Stimulated activated CD8-positive, alpha-beta memory T cell treated with anti-CD3 and anti-CD28 coated beads, Interleukin-15, amount 100 ng/mL, for 24 hours (primary cell): ENCODE measurements around the gene NR5A1.

Experiments
- DNase-seq: peaks from one replicate; pipeline ENCODE4 v3.0.0-alpha.2; 2020; ENCODE audit warnings: low read depth

The NR5A1 gene

DNA sequence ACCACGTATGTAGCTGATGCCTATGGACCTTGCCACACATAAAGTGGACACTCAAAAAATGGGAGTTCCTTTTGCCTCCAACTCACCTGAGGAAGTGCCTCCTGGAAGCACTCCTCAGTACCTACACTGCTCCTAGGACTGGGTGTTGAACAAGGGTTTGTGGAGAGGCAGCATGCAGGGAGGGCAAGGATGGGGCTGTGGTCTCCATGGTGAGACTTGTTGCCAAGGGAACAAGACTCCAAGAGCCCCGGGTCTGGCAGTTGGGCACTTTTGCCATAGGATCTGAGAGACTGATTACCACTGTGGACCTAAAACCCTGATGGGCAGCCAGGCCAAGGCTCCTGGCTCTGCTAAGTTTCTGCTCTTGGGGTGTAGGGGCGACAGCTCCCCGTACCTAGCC, 6.9 kb upstream of the NR5A1 start:
- no peak for DNase-seq

DNA sequence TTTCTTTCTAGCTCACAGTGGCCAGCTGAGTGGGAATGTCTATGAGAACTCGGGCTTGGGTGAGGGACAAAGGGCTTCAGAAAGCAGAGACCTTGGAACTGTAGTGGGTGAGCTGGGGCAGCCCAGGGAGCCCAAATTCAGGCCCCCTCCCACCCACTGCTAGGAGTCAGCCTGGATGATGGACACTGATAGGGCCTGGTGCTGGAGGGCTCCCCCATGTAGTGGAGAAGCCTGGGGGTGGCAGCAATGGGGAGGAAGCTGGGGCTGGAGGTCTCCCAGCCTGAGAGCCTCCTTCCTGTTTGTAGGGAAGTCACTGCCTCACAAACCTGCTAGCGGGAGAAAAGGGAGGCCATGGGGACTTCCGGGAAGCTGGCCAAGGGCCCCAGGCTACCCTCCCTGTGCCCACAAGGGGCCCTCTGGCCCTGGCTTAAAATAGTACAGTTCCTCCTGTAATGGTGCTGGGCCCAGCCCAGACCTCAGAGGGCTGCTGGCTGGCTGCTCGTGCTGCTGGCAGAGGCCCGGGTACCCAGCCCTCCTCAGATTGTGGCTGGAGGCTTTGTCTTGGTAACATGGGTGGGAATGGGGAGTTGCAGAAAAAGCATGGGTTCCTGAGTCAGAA, 6.3 kb upstream of the NR5A1 start:
- DNase-seq: no peak

DNA sequence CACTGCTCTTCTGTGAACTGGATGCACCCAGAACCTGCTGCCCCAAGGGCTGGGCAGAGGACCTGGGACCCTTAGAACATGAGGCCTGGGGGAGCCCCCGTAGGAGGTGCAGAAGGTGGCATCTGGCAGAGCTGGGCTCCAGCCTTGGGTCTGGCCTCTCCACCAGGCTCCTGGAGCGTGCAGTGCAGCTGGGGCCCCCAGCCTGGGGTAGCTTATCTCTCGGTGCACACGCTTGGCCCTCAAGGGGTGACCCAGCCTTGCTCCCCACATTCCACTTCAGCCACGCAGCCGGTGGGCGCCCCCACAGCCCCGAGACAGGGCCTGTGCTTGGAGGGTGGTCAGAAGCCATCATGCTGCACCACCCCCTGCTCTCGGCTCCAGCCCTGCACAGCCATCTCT, 5.6 kb upstream of the NR5A1 start:
- no peak for DNase-seq

DNA sequence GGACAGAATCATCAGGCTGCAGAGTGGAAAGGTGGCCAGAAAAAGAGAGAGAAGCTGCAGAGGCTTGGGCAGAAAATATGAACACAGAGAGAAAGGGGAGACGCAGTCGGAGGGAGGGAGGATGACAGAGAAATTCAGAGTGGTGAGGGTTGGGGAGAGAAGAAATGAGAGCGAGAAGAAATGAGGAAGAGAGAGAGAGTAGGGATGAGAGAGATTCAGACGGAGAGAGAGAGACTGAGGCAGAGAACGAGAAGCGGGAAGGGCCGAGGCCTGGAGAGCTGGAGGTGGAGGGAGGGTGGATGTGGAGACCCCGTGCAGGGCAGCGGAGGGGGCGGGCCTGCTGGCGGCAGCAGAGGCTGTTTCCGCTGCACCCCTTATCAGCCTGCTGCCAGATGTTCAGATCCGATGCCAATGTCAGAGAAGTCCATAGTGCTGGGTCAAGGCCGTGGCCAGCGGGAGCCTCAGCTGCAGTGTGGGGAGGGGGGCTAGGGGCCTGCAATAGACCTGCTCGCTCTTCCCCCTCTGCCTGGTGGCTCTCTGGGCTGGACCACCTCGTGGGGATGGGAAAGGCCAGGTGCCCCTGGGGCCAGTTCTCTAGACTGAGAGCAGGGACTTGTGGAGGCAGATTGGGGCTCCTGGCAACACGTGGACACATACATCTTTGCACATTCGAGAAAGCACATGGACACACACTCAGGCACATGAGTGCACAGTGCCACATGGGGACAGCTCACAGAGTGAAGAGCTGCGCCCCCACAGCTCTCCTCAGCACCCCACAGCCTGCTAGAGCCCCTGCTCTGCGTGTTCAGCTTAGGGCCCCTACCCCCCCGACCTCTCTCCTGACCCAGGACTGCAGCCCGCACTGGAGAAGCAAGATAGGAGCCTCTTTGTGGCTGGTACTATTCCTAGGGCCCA, 4.9 kb upstream of the NR5A1 start:
- no peak for DNase-seq

DNA sequence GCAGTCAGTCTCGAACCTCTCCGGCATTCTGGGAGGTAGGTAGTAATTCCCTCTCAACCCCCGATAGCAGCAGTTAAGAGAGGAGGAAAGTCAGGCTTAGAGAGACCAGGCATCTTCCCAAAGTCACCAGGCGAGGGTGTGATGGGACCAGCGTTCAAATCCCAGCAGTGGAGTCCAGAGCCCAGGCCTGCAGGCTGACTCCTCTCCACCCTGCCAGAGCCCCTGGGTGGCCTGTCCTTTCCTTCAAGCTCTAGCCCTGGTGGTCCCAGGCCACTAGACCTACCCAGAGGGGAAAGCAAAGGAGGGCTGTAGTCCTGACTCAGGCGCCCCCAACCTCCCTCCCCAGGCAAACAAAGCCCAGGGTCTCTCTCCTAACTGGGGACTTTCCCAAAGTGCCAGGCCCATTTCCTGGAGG, 4.2 kb upstream of the NR5A1 start:
- no peak for DNase-seq

DNA sequence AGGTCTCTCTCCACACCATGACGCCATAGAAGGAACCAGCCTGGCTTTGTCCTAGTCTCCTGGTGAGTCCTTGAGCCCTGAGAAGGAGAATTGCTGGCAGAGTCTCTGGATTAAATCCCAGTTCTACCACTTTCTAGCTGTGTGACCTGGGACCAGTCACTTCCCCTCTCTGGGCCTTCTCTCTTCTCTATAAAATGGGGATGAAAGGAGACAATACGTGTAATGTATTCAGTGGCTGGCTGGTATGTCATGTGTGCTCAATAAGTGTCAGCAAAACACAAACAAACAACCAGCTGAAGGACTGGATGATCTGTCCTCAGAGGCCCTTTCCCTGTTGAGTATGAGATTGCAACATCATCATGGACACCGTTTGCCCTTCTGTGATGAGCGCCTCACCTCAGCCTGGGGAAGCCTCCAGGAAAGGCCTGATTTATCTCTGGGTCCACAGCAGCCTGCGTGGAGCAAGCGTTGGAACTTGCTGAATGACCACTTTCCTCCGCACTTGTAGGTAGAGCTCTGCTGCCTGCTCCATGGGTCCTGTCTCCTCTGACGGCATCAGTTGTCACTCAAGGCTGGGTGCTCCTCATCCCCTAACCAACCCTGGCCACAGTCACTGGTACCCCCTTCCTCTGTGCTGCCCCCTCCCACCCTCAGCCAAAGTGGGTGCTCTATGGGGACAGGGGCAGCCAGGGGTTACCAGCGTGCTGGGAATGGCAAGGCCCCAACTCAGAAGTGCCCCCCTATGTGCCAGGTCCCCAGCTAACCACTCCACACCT, 3.6 kb upstream of the NR5A1 start:
- no peak for DNase-seq

DNA sequence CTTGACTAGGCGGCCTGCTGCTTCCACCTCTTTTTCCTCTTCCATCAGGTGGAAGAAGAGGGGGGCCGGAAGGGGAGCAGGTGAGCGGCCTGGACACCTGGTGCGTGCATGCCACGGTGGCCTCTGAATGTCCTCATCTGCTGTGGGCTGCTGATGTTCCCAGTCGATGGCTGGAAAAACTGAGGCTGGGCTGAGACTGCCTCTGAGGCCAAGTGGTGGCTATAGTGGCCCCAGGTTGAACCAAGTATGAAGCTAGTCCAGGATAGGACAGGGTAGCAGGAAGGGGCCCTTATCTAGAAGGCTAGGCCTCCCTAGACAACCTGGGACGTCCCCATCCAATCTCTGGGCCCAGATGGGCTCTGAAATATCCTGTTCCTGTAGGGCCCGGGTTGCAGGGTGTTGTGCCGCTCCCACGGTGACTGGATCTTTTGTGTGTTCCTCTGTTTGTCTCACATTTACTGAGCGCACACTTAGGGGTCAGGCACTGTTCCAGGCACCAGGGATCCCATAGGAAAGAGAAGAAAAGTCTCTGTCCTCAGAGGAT, 753 bp upstream of the NR5A1 start:
- DNase-seq: no peak

DNA sequence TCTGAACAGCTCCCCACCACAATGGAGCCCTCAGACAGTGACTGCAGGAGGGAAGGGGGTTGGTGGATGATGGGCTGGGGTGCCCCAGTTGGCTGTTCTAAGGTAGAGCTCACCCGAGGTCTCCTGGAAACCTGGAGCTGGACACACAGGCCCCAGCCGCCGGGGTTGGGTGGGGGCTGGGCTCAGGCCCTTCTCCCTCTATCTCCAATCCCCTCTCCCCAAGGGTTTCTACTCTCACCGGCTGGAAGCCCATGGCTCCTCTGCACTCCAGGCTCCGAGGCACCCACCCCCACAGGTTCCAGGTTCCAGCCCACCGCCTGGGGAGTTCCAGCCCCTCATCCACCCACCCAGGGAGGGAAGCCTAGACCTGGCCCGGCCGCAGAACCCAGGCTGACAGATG, 766 bp downstream of the NR5A1 start:
- DNase-seq: no peak

DNA sequence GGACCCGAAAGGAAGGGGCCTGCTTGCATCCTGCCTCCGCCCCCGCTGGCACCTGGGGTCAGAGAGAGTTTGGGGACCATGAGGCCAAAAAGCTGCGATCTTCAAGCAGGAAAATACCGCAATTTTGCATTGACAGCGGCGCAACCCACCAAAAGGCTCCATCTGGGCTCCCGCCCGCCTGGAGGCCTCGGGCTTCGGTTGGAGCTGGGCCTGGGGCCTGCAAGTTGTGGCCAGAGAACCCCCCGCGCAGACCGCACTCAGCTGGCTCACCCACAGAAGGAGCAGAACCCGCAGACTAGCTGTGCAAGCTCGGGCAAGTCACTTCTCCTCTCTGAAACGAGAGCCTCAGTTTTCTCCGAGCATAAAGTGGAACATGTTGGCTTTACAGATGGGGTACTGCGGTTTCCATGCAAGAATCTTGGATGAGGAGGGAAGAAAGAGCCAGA, 1.3 kb downstream of the NR5A1 start:
- DNase-seq: no peak

DNA sequence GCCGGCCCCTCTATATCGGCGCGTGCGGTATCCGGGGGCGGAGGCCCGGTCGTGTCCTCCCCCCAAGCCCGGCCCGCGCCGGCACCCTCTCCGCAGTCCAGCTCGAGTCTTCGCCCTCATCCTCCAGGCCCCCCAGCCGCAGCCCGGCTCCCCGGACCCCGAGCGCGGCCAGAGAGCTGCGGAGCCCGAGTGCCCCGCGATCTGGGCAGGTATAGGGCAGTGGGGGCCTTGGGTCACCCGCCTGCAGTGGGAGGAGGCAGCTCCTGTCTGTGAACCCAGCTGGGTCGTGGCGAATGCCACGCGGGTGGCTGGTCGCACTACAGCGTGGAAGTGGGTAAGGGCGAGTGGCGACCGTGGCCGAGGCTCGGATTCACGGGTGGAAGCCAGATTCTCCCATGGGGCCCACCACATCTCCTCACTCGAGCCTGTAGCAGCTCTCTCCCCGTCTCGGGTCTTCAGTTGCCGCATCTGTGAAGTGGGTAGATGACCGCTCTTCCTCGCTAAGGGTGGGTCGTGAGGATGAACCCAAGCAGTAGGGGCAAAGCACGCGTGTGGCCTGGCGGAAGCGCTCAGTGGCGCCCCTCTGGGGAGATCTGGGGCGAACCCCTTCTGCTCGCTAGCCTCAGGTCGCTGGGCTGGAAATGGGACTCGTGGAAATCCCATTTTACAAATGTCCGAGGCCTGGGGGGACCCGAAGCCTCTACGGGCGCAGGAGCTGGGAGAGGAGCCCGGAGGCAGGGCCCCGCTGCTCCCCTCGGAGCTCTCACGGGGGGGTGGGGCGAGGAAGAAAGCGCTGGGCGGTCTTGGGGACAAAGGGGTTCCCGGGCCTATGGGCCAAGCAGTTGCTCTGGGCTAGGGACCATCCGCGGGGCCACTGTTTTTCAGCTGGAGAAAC, 1.9 kb downstream of the NR5A1 start:
- DNase-seq: no peak

DNA sequence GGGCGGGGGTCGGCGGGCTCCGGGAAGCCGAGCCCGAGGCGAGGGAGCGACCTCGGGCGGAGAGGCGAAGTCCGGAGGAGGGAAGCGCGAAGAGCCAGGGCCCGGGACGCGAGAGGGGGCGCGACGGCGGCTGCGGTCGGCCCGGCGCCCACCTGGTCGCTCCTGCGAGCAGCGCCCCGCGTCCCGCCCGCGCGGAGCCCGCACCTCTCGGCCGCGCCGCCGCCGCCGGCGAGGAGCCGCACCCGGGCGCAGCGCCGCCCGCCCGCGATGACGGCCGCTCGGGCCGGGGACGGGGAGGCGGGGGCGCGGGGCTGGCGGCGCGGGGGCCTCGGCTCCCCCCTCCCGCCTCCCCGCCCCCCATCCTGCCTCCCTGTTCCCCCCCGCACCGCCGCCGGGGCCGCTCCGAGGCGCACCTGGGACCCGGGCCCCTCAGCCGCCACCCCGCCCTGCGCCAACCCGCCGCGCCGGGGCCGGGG, 2.6 kb downstream of the NR5A1 start:
- no peak for DNase-seq

DNA sequence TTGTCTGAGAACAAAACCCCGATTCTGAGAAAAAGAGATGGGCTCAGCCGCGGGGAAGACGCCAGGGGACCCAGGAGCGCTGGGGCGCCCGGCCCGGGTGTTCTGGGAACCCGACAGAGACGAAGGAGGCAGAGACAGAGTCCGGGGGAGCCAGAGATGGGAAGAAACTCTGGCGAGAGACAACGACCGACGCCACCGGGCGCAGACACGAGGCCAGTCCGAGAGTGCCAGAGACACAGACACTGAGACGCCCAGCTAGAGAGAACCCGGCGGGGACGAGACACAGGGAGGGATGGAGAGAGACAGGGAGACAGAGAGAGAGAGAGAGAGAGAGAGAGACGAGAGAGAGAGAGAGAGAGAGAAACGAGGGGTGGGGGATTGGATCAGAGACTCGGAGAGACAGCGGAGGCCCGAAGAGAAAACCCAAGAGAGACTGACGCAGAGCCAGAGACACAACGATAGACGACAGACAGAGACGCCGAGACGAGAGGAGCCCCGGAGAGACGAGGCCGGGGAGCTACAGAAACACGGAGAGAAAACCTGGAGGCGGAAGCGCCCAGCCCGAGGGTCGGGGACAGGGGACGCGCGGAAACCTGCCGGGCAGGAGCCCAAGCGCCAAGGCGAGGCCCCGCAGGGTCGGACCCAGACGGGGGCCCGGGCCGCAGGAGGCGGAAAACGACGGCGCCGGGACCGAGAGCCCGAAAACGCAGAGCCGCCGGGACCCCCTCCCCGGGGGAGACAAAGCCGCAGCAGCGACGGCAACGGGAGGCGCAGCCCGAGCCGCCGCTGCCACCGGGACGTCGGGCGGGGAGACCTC, 3.3 kb downstream of the NR5A1 start:
- no peak for DNase-seq

DNA sequence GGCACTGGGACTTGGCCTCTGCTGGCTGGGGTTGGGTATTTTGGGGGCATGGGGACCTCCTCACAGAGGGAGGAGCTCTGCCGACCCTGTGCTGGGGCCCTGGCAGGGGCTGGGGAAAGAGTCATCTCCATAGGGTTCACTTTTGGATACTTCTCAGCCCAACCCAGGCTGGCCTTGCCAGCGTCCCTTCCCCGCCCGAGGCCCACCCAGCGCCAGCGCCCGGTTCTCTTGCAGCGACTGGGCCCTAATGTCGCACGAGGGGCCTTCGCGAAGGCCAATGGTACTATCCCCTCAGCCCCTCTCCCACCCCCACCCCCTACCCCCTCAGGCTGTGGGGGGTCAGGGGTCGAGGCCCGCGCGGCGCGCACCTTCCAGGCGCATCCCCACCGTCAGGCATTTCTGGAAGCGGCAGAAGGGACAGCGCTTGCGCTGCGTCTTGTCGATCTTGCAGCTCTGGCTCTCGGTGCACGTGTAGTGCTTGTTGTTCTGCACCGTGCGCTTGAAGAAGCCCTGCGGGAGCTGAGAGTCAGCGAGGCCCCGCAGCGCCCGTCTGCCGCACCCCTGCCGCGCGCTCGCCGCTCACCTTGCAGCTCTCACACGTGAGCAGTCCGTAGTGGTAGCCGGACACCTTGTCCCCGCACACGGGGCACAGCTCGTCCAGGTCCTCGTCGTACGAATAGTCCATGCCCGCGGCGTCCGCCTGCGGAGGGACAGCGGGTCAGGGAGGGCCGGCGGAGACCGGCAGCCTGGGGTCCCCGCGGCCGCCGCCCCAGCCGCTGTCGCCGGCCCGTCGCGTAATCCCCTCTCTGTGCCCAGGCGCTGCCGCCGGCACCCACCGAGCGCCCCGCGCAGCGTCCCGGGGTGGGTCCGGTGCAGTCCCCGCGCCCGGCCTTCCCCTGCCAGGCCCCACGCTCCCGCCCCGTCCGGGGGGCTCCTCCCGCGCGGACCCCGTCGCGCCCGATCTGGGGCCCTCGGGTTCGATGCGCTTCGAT, 4.2 kb downstream of the NR5A1 start:
- DNase-seq: no peak

DNA sequence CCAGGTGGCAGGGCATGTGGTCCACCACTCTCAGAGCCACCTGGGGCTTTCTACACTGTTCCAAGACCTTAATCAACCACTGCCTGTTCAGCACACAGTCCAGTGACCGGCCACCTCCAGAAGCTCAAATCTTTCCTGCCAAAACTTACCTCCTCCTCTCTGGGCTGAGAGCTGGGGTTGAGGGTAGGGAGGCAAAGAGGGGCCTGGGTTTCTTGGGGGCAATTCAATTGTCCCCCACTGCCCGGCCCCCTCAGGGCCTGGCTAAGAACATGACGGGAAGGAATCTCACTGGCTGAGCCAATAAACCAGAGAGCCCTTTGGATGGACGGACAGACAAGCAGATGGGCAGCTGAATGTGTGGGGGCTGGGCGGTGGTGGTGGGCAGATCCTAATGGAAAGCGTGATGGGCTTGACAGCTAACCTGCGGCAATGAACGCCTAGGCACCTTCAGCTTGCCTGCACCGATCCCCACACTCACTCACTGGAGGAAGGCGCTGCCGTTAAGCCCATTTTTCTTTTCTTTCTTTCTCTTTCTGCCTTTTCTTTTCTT, 5.4 kb downstream of the NR5A1 start:
- no peak for DNase-seq

DNA sequence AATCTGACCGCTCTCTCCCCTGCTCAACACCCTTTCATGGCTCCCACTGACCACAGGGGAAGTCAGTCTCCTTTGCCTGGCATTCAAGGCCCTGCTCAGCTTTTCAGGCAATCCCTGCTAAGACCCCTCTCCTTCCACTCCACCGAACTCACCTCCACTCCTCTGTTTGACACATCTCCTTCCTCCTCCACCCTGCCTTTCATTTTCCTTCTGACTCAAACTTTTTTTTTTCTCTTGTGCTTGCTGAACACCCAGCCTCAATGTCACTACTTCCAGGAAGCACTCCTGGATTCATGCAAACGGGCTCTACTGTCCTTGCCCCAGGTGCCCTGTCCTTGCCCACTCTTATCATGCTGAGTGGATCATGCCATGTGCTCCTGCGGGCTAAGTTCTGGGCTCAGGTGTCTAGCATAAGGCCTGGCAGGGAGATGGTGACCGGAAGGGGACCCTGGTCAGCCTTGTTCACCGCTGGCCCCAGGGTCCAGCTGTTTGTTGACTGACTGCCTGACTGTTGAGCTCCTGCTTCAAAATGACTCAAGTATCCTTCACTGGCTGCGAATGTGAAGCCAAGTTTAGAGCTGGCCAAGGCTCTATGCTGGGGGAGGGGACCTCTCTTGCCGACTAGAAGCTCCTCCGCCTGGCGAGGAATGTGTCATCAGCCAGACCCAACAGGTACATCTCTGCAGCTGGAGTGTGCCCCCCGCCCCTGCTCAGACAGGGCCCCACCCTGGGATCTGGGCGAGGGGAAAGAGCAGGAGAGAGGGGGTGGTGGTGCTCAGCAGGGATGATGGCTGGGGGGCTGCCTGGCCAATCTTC, 6.2 kb downstream of the NR5A1 start:
- no peak for DNase-seq

DNA sequence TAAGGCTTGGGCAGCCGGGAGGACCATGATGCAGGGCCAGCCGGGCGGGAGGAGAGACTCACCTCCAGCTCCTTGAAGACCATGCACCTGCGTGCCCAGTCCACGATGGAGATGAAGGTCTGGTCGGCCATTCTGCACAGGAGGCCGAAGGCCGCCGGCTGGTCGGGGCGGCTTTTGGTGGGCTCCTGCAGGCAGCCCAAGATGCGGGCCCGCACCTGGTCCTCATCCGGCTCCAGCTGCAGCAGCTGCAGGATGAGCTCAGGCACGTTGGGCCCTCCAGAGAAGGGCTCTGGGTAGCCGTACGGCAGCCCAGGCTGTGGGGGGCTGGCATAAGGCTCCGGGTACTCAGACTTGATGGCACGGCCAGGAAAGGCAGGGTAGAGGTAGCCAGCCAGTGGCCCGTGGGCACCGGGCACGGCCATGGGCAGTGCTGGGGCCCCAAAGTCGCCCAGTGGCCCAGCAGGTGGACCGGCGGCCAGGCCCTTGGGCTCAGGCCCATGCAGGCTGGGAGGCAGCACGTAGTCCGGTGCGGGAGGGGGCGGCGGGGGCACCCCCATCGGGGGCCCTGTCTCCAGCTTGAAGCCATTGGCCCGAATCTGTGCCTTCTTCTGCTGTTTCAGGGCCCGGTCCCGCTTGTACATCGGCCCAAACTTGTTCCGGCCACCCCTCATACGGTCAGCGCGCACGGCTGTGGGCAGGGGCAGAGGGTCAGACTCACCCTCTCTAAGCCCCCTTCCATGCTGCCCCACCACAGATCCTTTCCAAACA, 7.0 kb downstream of the NR5A1 start:
- no peak for DNase-seq

DNA sequence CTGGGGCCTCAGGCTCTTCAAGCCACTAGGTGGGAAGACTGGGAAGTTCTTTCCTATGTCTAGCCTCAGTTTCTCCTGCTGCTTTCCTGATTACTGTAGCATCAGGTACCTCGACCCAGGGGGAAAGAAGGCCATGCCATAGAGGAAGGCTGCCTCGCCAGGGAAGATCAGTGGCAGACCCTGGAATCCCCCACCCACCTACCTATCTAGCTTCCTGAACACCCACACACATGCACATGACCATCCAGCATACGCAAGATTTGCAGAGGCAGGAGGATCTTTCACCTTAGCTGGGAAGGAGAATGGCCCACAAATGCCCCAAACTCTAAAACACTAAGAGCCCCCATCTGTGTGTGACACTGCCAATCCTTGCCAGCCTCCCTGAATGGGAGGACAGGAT, 8.0 kb downstream of the NR5A1 start:
- DNase-seq: no peak
